ENCODE results near the gene NUAK2.
A peak's percentile ranks its signal among the peaks of the same experiment; 100 is the strongest.

The NUAK2 gene

GRCh38 chr1:205318231-205318991 is 3.1 kb downstream of the NUAK2 start:
- Histone ChIP-seq H2BK15ac (ENCODE audit: low read length) (no peak overlapping the region), H3K9ac (ENCODE audit: low read depth, low read length, poor library complexity) (no peak overlapping the region), H2AK5ac (ENCODE audit: low read depth, low read length) (no peak overlapping the region), H3K4me1 (ENCODE audit: control insufficient read depth in 2 of 2, insufficient read depth in 1 of 2, low read depth in 1 of 2, low read length in 2 of 2) (peaks cover 35 to 50% of the 10 kb centered on the region in 2 donors), H3K79me1 (ENCODE audit: low read depth, low read length) (no peaks in the 10 kb centered on the region), H3K9me3 (replicated peaks in 1 of 2; ENCODE audit: control insufficient read depth in 2 of 2, insufficient read depth in 1 of 2, low read depth in 1 of 2, low read length in 2 of 2) (no peaks in the 10 kb centered on the region), H4K91ac (ENCODE audit: low read depth, low read length, poor library complexity) (no peak overlapping the region), H2BK120ac (ENCODE audit: low read depth, low read length) (no peak overlapping the region), H3K18ac (ENCODE audit: low read length) (peak overlapping the region; percentile 16), H2AFZ (ENCODE audit: low read length) (no peak overlapping the region), H3K27me3 (ENCODE audit: control insufficient read depth in 3 of 3, insufficient read depth in 3 of 3, low read depth in 1 of 3, low read length in 3 of 3) (no peaks in the 10 kb centered on the region), H2BK5ac (ENCODE audit: low read length) (peak overlapping the region; percentile 14), H3K14ac (ENCODE audit: low read length) (no peak overlapping the region), H3K4ac (ENCODE audit: low read length) (no peak overlapping the region), H3K27ac (replicated peaks; ENCODE audit: low read length) (peak overlapping the region; percentile 96), H3K4me3 (ENCODE audit: low read length in 2 of 2) (peak overlapping the region; percentile 58 to 82), H3K23ac (ENCODE audit: low read depth, low read length, poor library complexity) (no peak overlapping the region), H4K8ac (ENCODE audit: low read depth, low read length) (no peak overlapping the region), H3K36me3 (replicated peaks in 1 of 2; ENCODE audit: control insufficient read depth in 2 of 2, insufficient read depth in 2 of 2, low read length in 2 of 2) (peaks cover 8 to 43% of the 10 kb centered on the region in 2 donors), H3K4me2 (ENCODE audit: insufficient read depth, low read length, poor library complexity, severe bottlenecking) (peak overlapping the region; percentile 92), H2BK12ac (ENCODE audit: low read length) (no peak overlapping the region)
- WGBS, 2 donors (ENCODE audit: extremely low coverage in 2 of 2, insufficient read length in 2 of 2, insufficient replicate concordance in 1 of 2), result no CpG with 5 or more reads among the region's 6 CpGs
- no peak for DNase-seq (ENCODE audit: low spot score)

- Histone ChIP-seq H2BK120ac (ENCODE audit: low read depth, low read length) (no peak overlapping the region), H3K27me3 (ENCODE audit: control insufficient read depth in 3 of 3, insufficient read depth in 3 of 3, low read depth in 1 of 3, low read length in 3 of 3) (no peaks in the 10 kb centered on the region), H4K8ac (ENCODE audit: low read depth, low read length) (no peak overlapping the region), H2AK5ac (ENCODE audit: low read depth, low read length) (peak overlapping the region; percentile 56), H4K91ac (ENCODE audit: low read depth, low read length, poor library complexity) (no peak overlapping the region), H3K14ac (ENCODE audit: low read length) (no peak overlapping the region), H3K23ac (ENCODE audit: low read depth, low read length, poor library complexity) (no peak overlapping the region), H3K4me3 (ENCODE audit: low read length in 2 of 2) (peak overlapping the region; percentile 7 to 62), H3K9me3 (replicated peaks in 1 of 2; ENCODE audit: control insufficient read depth in 2 of 2, insufficient read depth in 1 of 2, low read depth in 1 of 2, low read length in 2 of 2) (no peaks in the 10 kb centered on the region), H2BK15ac (ENCODE audit: low read length) (peak overlapping the region; percentile 52), H3K27ac (replicated peaks; ENCODE audit: low read length) (peak overlapping the region; percentile 96), H3K4me1 (ENCODE audit: control insufficient read depth in 2 of 2, insufficient read depth in 1 of 2, low read depth in 1 of 2, low read length in 2 of 2) (peaks cover 42 to 59% of the 10 kb centered on the region in 2 donors), H3K4ac (ENCODE audit: low read length) (no peak overlapping the region), H3K79me1 (ENCODE audit: low read depth, low read length) (no peaks in the 10 kb centered on the region), H2BK12ac (ENCODE audit: low read length) (no peak overlapping the region), H3K9ac (ENCODE audit: low read depth, low read length, poor library complexity) (peak overlapping the region; percentile 82), H3K36me3 (replicated peaks in 1 of 2; ENCODE audit: control insufficient read depth in 2 of 2, insufficient read depth in 2 of 2, low read length in 2 of 2) (peaks cover 8 to 46% of the 10 kb centered on the region in 2 donors), H2AFZ (ENCODE audit: low read length) (no peak overlapping the region), H3K18ac (ENCODE audit: low read length) (peak overlapping the region; percentile 94), H2BK5ac (ENCODE audit: low read length) (peak overlapping the region; percentile 17), H3K4me2 (ENCODE audit: insufficient read depth, low read length, poor library complexity, severe bottlenecking) (peak overlapping the region; percentile 92)
- no peak for DNase-seq (ENCODE audit: low spot score)
- no CpG with 5 or more reads among the region's 7 CpGs for WGBS, 2 donors (ENCODE audit: extremely low coverage in 2 of 2, insufficient read length in 2 of 2, insufficient replicate concordance in 1 of 2)
Measured at GRCh38 chr1:205317311-205317917, 4.1 kb downstream of the NUAK2 start.

- Histone ChIP-seq H2BK5ac (ENCODE audit: low read length) (no peak overlapping the region), H2AFZ (ENCODE audit: low read length) (no peak overlapping the region), H4K91ac (ENCODE audit: low read depth, low read length, poor library complexity) (no peak overlapping the region), H3K9me3 (replicated peaks in 1 of 2; ENCODE audit: control insufficient read depth in 2 of 2, insufficient read depth in 1 of 2, low read depth in 1 of 2, low read length in 2 of 2) (no peaks in the 10 kb centered on the region), H2BK15ac (ENCODE audit: low read length) (no peak overlapping the region), H3K27ac (replicated peaks; ENCODE audit: low read length) (peak overlapping the region; percentile 96), H3K4me1 (ENCODE audit: control insufficient read depth in 2 of 2, insufficient read depth in 1 of 2, low read depth in 1 of 2, low read length in 2 of 2) (peaks cover 51 to 67% of the 10 kb centered on the region in 2 donors), H2BK120ac (ENCODE audit: low read depth, low read length) (no peak overlapping the region), H3K36me3 (replicated peaks in 1 of 2; ENCODE audit: control insufficient read depth in 2 of 2, insufficient read depth in 2 of 2, low read length in 2 of 2) (peaks cover 20 to 59% of the 10 kb centered on the region in 2 donors), H2BK12ac (ENCODE audit: low read length) (no peak overlapping the region), H3K18ac (ENCODE audit: low read length) (no peak overlapping the region), H3K9ac (ENCODE audit: low read depth, low read length, poor library complexity) (no peak overlapping the region), H3K4ac (ENCODE audit: low read length) (no peak overlapping the region), H3K23ac (ENCODE audit: low read depth, low read length, poor library complexity) (no peak overlapping the region), H3K27me3 (ENCODE audit: control insufficient read depth in 3 of 3, insufficient read depth in 3 of 3, low read depth in 1 of 3, low read length in 3 of 3) (no peaks in the 10 kb centered on the region), H2AK5ac (ENCODE audit: low read depth, low read length) (no peak overlapping the region), H4K8ac (ENCODE audit: low read depth, low read length) (no peak overlapping the region), H3K4me2 (ENCODE audit: insufficient read depth, low read length, poor library complexity, severe bottlenecking) (peak overlapping the region; percentile 23), H3K14ac (ENCODE audit: low read length) (no peak overlapping the region), H3K79me1 (ENCODE audit: low read depth, low read length) (no peaks in the 10 kb centered on the region), H3K4me3 (ENCODE audit: low read length in 2 of 2) (no peak overlapping the region)
- WGBS, 2 donors (ENCODE audit: extremely low coverage in 2 of 2, insufficient read length in 2 of 2, insufficient replicate concordance in 1 of 2), result no CpG with 5 or more reads among the region's 2 CpGs
- DNase-seq (ENCODE audit: low spot score), result no peak
Measured at GRCh38 chr1:205316161-205316566, 5.4 kb downstream of the NUAK2 start.

GRCh38 chr1:205315008-205315618 is 6.4 kb downstream of the NUAK2 start:
- Histone ChIP-seq H3K4me1 (ENCODE audit: control insufficient read depth in 2 of 2, insufficient read depth in 1 of 2, low read depth in 1 of 2, low read length in 2 of 2) (peaks cover 60 to 67% of the 10 kb centered on the region in 2 donors), H3K27ac (replicated peaks; ENCODE audit: low read length) (peak overlapping the region; percentile 96)
- no CpG with 5 or more reads among the region's 5 CpGs for WGBS, 2 donors (ENCODE audit: extremely low coverage in 2 of 2, insufficient read length in 2 of 2, insufficient replicate concordance in 1 of 2)

More at GRCh38 chr1:205315008-205315618, 6.4 kb downstream of the NUAK2 start:
- Histone ChIP-seq H3K4me2 (ENCODE audit: insufficient read depth, low read length, poor library complexity, severe bottlenecking) (no peak overlapping the region), H3K79me1 (ENCODE audit: low read depth, low read length) (peaks cover 7% of the 10 kb centered on the region), H3K14ac (ENCODE audit: low read length) (no peak overlapping the region), H3K9ac (ENCODE audit: low read depth, low read length, poor library complexity) (no peak overlapping the region), H3K4ac (ENCODE audit: low read length) (no peak overlapping the region), H2BK120ac (ENCODE audit: low read depth, low read length) (no peak overlapping the region), H2BK5ac (ENCODE audit: low read length) (no peak overlapping the region), H3K23ac (ENCODE audit: low read depth, low read length, poor library complexity) (no peak overlapping the region), H3K4me3 (ENCODE audit: low read length in 2 of 2) (no peak overlapping the region), H2AK5ac (ENCODE audit: low read depth, low read length) (no peak overlapping the region), H2BK15ac (ENCODE audit: low read length) (no peak overlapping the region), H4K91ac (ENCODE audit: low read depth, low read length, poor library complexity) (no peak overlapping the region), H2AFZ (ENCODE audit: low read length) (no peak overlapping the region), H3K18ac (ENCODE audit: low read length) (no peak overlapping the region), H4K8ac (ENCODE audit: low read depth, low read length) (no peak overlapping the region), H2BK12ac (ENCODE audit: low read length) (no peak overlapping the region), H3K27me3 (ENCODE audit: control insufficient read depth in 3 of 3, insufficient read depth in 3 of 3, low read depth in 1 of 3, low read length in 3 of 3) (no peaks in the 10 kb centered on the region), H3K36me3 (replicated peaks in 1 of 2; ENCODE audit: control insufficient read depth in 2 of 2, insufficient read depth in 2 of 2, low read length in 2 of 2) (peaks cover 30 to 69% of the 10 kb centered on the region in 2 donors), H3K9me3 (replicated peaks in 1 of 2; ENCODE audit: control insufficient read depth in 2 of 2, insufficient read depth in 1 of 2, low read depth in 1 of 2, low read length in 2 of 2) (no peaks in the 10 kb centered on the region)
- no peak for DNase-seq (ENCODE audit: low spot score)

All from neuronal stem cell (in vitro differentiated cells).